ENCODE measurements around the gene LRRC1. TPM values are rescaled to one million over a fixed set of nuclear protein-coding genes. Genes with fewer than 3 reads are reported as not detected.

The LRRC1 gene
- polyA plus RNA-seq: 10 to 100 TPM; 13.6 to 15.2 TPM

DNA sequence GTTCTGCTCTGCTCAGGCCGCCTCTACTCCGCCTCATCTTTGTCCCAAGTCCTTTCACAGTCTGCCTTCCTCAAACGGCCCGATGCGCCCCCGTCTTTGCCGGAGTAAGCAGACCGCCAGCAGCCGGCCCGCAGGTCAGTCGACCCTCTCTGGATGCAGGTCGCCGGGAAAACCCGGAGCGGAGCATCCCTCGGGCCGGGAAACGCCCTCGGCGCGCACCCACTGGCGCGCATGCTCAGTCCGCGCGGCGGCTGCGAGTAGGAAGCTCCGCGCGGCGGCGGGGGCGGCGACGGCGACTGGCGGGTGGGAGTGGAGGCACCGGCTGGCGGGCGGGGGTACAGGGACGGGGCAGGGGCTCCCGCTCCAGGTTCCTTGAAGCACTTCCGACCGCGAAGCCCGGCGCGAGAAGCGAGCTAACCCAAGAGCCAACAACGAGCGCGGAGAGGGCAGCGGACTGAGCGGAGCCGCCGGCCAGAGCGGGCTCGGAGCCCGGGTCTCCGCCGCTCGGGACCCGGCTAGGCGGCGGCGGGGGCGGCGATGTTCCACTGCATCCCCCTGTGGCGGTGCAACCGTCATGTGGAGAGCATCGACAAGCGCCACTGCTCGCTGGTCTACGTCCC lies at the start of gene LRRC1:
TSS of gene LRRC1 (plus strand) at position 286 of the 620 bp plus-strand sequence. CDS start at position 538, 252 bp downstream.
- peaks cover 0 to 3% of the 10 kb centered on the region in 2 donors for H3K4me1 ChIP-seq (ENCODE audit: control insufficient read depth in 2 of 2, insufficient read depth in 2 of 2, low read length in 1 of 2)
- no peaks in the 10 kb centered on the region for H3K36me3 ChIP-seq (ENCODE audit: control insufficient read depth in 2 of 2, insufficient read depth in 2 of 2, low read length in 1 of 2)
- 0 to 1% methylated on average over 54 to 75 of the region's 75 CpGs for WGBS, 2 donors
- peak within 1 kb of the TSS; percentile 89 to 93 for H3K27ac ChIP-seq (ENCODE audit: low read depth in 2 of 2, low read length in 1 of 2)
- peak within 1 kb of the TSS; percentile 74 to 84 for H3K4me3 ChIP-seq (ENCODE audit: low read depth in 1 of 2, low read length in 2 of 2)
- no peaks in the 10 kb centered on the region for H3K9me3 ChIP-seq (ENCODE audit: control insufficient read depth in 2 of 2, insufficient read depth in 1 of 2, low read depth in 1 of 2, low read length in 1 of 2)
- H3K27me3 ChIP-seq (ENCODE audit: control insufficient read depth in 1 of 2, insufficient read depth in 2 of 2, low read length in 2 of 2): no peaks in the 10 kb centered on the region

DNA sequence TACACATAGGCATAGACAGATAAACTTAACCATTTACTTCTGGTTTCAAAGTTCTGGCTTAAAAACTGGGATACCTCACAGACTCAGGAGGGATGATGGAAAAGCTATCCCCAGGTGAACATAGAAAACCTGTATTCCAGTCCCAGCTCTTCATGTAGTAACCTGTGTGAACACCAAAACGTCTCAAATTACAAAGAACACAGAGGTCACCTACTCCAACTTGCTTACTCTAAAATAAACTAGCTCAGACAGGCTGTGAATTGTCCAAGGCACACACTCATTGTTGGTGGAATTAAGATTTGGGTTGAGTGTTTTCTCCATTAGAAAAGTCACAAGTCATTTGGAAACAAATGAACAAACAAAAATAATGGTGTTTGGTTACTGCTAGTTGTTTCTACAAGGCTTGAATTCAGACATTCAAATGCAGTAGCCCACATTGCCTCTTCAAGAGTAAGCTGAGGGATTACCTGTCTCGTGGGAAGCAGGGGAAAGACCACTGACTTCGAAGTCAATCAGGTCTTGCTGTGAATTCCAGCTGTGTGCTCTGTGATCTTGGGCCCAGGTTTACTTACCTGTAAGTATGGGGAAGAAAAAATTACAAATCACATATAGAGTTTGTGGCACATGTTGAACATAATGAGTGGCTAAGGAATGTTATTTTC lies 48.2 kb upstream of the LRRC1 start:
- Histone ChIP-seq H3K36me3 (ENCODE audit: control insufficient read depth in 2 of 2, insufficient read depth in 2 of 2, low read length in 1 of 2) (no peaks in the 10 kb centered on the region), H3K27ac (ENCODE audit: low read depth in 2 of 2, low read length in 1 of 2) (peak overlapping the region; percentile 81 to 88), H3K4me1 (ENCODE audit: control insufficient read depth in 2 of 2, insufficient read depth in 2 of 2, low read length in 1 of 2) (no peaks in the 10 kb centered on the region), H3K4me3 (ENCODE audit: low read depth in 1 of 2, low read length in 2 of 2) (no peak overlapping the region), H3K9me3 (ENCODE audit: control insufficient read depth in 2 of 2, insufficient read depth in 1 of 2, low read depth in 1 of 2, low read length in 1 of 2) (no peaks in the 10 kb centered on the region), H3K27me3 (ENCODE audit: control insufficient read depth in 1 of 2, insufficient read depth in 2 of 2, low read length in 2 of 2) (no peaks in the 10 kb centered on the region)
- 26 to 40% methylated on average over 3 of the region's 3 CpGs for WGBS, 2 donors

DNA sequence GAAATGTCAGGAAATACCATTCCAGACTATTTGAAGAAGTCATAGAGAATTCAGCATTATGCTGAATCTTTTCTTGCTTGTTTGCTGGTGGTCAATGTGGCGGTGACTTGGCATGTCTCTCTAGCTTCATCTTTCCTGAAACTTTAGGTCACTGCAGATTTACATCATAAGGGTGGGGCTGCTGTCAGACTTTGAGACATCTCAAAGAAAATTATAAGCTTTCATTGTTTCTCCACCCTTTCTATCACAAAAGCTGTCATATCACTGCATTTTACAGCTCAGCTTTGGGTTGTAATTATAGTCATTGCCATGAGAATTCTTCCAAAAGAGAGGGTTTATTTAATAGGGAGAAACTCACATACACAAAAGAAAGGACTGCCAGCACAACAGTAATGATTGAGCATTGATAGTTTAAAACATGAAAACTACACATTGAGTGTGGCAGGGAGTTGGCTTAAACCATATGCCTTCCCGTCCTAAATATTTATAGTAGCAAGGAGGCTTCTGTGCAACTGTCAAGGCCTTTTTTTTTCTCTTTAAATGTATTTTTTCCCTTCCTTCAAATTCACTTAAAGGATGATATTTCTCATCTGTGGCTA lies 44.7 kb upstream of the LRRC1 start:
- WGBS, 2 donors: 70 to 74% methylated on average over 2 of the region's 2 CpGs
- Histone ChIP-seq H3K4me1 (ENCODE audit: control insufficient read depth in 2 of 2, insufficient read depth in 2 of 2, low read length in 1 of 2) (no peaks in the 10 kb centered on the region), H3K9me3 (ENCODE audit: control insufficient read depth in 2 of 2, insufficient read depth in 1 of 2, low read depth in 1 of 2, low read length in 1 of 2) (no peaks in the 10 kb centered on the region), H3K27me3 (ENCODE audit: control insufficient read depth in 1 of 2, insufficient read depth in 2 of 2, low read length in 2 of 2) (no peaks in the 10 kb centered on the region), H3K27ac (ENCODE audit: low read depth in 2 of 2, low read length in 1 of 2) (no peak overlapping the region), H3K36me3 (ENCODE audit: control insufficient read depth in 2 of 2, insufficient read depth in 2 of 2, low read length in 1 of 2) (no peaks in the 10 kb centered on the region), H3K4me3 (ENCODE audit: low read depth in 1 of 2, low read length in 2 of 2) (no peak overlapping the region)

DNA sequence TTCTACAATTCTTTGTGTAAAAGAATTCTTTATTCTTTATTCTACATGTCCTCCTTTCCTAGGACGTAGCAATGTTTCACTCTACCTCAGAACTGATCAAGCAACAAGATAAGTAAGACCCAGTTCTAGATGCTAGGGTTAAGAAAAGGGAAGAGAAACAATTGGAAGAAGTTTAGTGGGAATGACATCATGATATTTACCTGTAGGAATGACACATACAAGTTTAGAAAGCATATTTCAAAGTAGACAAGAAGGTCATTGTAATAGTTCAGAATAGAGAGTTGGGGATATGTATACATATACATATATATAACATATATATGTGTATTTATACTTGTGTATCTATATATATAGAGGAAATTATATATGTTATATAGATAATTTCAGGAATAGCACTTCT lies 43.4 kb upstream of the LRRC1 start:
- H3K4me1 ChIP-seq (ENCODE audit: control insufficient read depth in 2 of 2, insufficient read depth in 2 of 2, low read length in 1 of 2): no peaks in the 10 kb centered on the region
- no peak overlapping the region for H3K27ac ChIP-seq (ENCODE audit: low read depth in 2 of 2, low read length in 1 of 2)
- H3K9me3 ChIP-seq (ENCODE audit: control insufficient read depth in 2 of 2, insufficient read depth in 1 of 2, low read depth in 1 of 2, low read length in 1 of 2): no peaks in the 10 kb centered on the region
- H3K4me3 ChIP-seq (ENCODE audit: low read depth in 1 of 2, low read length in 2 of 2): no peak overlapping the region
- WGBS, 2 donors: 46 to 48% methylated on average over 1 of the region's 1 CpG
- H3K27me3 ChIP-seq (ENCODE audit: control insufficient read depth in 1 of 2, insufficient read depth in 2 of 2, low read length in 2 of 2): no peaks in the 10 kb centered on the region
- H3K36me3 ChIP-seq (ENCODE audit: control insufficient read depth in 2 of 2, insufficient read depth in 2 of 2, low read length in 1 of 2): no peaks in the 10 kb centered on the region

DNA sequence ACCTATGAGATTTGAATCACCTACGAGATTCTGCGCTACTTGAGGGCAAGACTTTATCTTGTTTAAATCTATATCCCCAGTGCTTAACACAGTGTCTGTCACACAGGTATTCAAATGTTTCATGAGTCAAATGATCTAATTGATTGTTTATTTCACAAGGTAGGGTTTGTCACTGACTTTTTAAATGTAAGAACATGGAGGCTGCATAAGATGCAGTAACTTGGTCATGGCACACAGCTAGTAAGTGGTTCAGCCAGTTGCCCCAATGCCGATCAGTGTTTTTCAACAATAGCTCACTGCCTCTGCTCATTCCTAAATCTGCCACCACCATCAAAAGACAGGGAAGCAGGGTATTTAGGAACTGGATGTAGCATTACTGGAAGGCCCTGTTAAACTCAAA lies 42.4 kb upstream of the LRRC1 start:
- 61 to 75% methylated on average over 3 of the region's 3 CpGs for WGBS, 2 donors
- Histone ChIP-seq H3K4me3 (ENCODE audit: low read depth in 1 of 2, low read length in 2 of 2) (no peak overlapping the region), H3K27me3 (ENCODE audit: control insufficient read depth in 1 of 2, insufficient read depth in 2 of 2, low read length in 2 of 2) (no peaks in the 10 kb centered on the region), H3K36me3 (ENCODE audit: control insufficient read depth in 2 of 2, insufficient read depth in 2 of 2, low read length in 1 of 2) (no peaks in the 10 kb centered on the region), H3K27ac (ENCODE audit: low read depth in 2 of 2, low read length in 1 of 2) (peak overlapping the region; percentile 83 to 90), H3K9me3 (ENCODE audit: control insufficient read depth in 2 of 2, insufficient read depth in 1 of 2, low read depth in 1 of 2, low read length in 1 of 2) (no peaks in the 10 kb centered on the region), H3K4me1 (ENCODE audit: control insufficient read depth in 2 of 2, insufficient read depth in 2 of 2, low read length in 1 of 2) (no peaks in the 10 kb centered on the region)

DNA sequence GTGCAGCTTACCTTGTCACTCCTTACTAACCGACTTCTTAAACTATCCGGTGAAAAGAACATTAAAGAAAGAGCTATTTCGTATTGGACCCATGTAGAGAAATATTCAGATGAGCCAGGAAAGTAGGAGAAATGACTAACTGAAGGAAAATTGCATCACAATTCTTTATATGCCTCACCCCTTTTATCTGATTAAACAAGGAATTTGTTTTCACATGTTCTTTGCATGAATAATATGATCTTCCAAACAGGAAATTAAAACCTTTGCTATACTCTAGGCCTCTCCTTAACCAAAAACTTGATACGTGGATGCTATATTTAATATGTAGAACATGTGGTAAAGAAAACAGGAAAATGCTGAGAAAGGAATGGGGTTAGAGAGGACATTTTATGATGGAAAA lies 41.9 kb upstream of the LRRC1 start:
- Histone ChIP-seq H3K27me3 (ENCODE audit: control insufficient read depth in 1 of 2, insufficient read depth in 2 of 2, low read length in 2 of 2) (no peaks in the 10 kb centered on the region), H3K27ac (ENCODE audit: low read depth in 2 of 2, low read length in 1 of 2) (peak overlapping the region; percentile 83 to 96), H3K36me3 (ENCODE audit: control insufficient read depth in 2 of 2, insufficient read depth in 2 of 2, low read length in 1 of 2) (no peaks in the 10 kb centered on the region)

DNA sequence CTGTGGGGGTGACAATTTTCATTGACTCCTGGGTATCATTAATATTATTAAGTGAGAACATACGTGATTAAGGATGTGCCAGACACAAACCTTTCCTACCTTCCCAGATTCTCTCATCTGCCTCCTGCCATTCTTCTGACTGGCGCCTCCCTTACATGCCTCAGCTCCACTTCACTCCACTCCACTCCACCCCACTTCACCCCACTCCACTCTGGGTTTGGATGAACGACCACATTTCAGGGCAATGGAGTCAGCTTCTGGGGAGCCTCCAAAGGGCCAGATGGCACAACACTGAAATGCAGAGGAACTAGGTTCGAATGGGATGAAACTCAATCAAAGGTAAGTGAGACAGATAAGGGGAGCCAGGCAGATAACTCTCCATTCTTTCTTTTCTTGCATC lies 40.5 kb upstream of the LRRC1 start:
- Histone ChIP-seq H3K27ac (ENCODE audit: low read depth in 2 of 2, low read length in 1 of 2) (no peak overlapping the region), H3K36me3 (ENCODE audit: control insufficient read depth in 2 of 2, insufficient read depth in 2 of 2, low read length in 1 of 2) (no peaks in the 10 kb centered on the region), H3K4me1 (ENCODE audit: control insufficient read depth in 2 of 2, insufficient read depth in 2 of 2, low read length in 1 of 2) (no peaks in the 10 kb centered on the region), H3K4me3 (ENCODE audit: low read depth in 1 of 2, low read length in 2 of 2) (no peak overlapping the region), H3K27me3 (ENCODE audit: control insufficient read depth in 1 of 2, insufficient read depth in 2 of 2, low read length in 2 of 2) (no peaks in the 10 kb centered on the region), H3K9me3 (ENCODE audit: control insufficient read depth in 2 of 2, insufficient read depth in 1 of 2, low read depth in 1 of 2, low read length in 1 of 2) (no peaks in the 10 kb centered on the region)
- WGBS, 2 donors: 88 to 90% methylated on average over 4 of the region's 4 CpGs

More for the DNA sequence above, 41.9 kb upstream of the LRRC1 start:
- WGBS, 2 donors: 51 to 73% methylated on average over 4 of the region's 4 CpGs
- H3K4me1 ChIP-seq (ENCODE audit: control insufficient read depth in 2 of 2, insufficient read depth in 2 of 2, low read length in 1 of 2): no peaks in the 10 kb centered on the region
- H3K9me3 ChIP-seq (ENCODE audit: control insufficient read depth in 2 of 2, insufficient read depth in 1 of 2, low read depth in 1 of 2, low read length in 1 of 2): no peaks in the 10 kb centered on the region
- no peak overlapping the region for H3K4me3 ChIP-seq (ENCODE audit: low read depth in 1 of 2, low read length in 2 of 2)

DNA sequence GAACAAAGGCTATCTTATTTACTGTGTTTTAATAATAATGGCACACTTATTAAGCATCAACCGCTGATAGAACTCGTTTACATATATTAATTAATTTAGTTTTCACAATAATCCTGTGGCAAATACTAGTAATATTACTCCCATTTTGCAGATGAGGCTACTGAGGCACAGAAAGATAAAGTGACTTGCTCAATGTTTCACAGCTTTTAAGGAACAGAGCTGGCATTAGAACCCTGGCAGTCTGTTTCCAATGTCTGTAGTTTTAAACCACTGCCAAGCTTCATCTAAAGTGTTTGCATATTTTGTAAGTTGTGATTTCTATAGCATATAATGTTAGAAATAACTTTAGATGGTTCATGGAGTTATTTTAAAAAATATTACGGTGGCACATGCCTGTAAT lies 38.4 kb upstream of the LRRC1 start:
- Histone ChIP-seq H3K4me3 (ENCODE audit: low read depth in 1 of 2, low read length in 2 of 2) (no peak overlapping the region), H3K27me3 (ENCODE audit: control insufficient read depth in 1 of 2, insufficient read depth in 2 of 2, low read length in 2 of 2) (no peaks in the 10 kb centered on the region), H3K4me1 (ENCODE audit: control insufficient read depth in 2 of 2, insufficient read depth in 2 of 2, low read length in 1 of 2) (no peaks in the 10 kb centered on the region), H3K27ac (ENCODE audit: low read depth in 2 of 2, low read length in 1 of 2) (no peak overlapping the region), H3K9me3 (ENCODE audit: control insufficient read depth in 2 of 2, insufficient read depth in 1 of 2, low read depth in 1 of 2, low read length in 1 of 2) (no peaks in the 10 kb centered on the region), H3K36me3 (ENCODE audit: control insufficient read depth in 2 of 2, insufficient read depth in 2 of 2, low read length in 1 of 2) (no peaks in the 10 kb centered on the region)
- WGBS, 2 donors: 95 to 97% methylated on average over 3 of the region's 3 CpGs

DNA sequence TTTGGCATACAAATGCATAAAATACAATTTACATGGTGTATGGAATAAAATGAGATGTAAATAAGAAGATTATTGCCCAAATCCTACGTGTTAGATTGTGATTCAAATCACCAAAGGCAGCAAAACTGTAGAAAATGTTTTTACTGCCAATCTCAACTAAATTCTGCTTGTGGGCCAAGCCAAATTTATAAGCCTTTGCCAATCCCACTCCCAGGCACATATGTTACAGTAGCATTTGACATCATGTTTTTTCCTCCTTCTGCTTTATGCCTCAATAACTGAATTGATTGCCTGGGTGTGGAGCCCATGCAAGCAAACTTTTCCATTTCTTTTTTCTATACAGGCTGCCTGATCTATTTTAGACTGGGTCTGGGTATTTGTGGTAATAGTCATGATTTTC lies 36.3 kb upstream of the LRRC1 start:
- H3K4me3 ChIP-seq (ENCODE audit: low read depth in 1 of 2, low read length in 2 of 2): no peak overlapping the region
- H3K4me1 ChIP-seq (ENCODE audit: control insufficient read depth in 2 of 2, insufficient read depth in 2 of 2, low read length in 1 of 2): no peaks in the 10 kb centered on the region
- no peaks in the 10 kb centered on the region for H3K36me3 ChIP-seq (ENCODE audit: control insufficient read depth in 2 of 2, insufficient read depth in 2 of 2, low read length in 1 of 2)
- WGBS, 2 donors: 60 to 65% methylated on average over 1 of the region's 1 CpG
- no peak overlapping the region for H3K27ac ChIP-seq (ENCODE audit: low read depth in 2 of 2, low read length in 1 of 2)
- no peaks in the 10 kb centered on the region for H3K27me3 ChIP-seq (ENCODE audit: control insufficient read depth in 1 of 2, insufficient read depth in 2 of 2, low read length in 2 of 2)
- H3K9me3 ChIP-seq (ENCODE audit: control insufficient read depth in 2 of 2, insufficient read depth in 1 of 2, low read depth in 1 of 2, low read length in 1 of 2): no peaks in the 10 kb centered on the region

All from esophagus (tissue), 2 donors.